WTC11 (cell line): ENCODE measurements around the gene GGA2. TPM values are rescaled to one million over a fixed set of nuclear protein-coding genes. Genes with fewer than 3 reads are reported as not detected.
"Not testable (repeated sequence)": the region's sequence is repeated elsewhere in the genome, so short reads cannot be mapped to it uniquely, and the experiment has no call there.

Experiments used
- ATAC-seq: fragments of 200-7000 bp; cut with Tn5 transposase; 2 replicates; pipeline ENCODE4 v1.10.0; 2021; ENCODE audit warnings: mild to moderate bottlenecking, moderate library complexity
- CTCF ChIA-PET: fragments of 300-600 bp; sonication (Branson Sonifier 250); formaldehyde crosslinking; loops from one replicate; lab custom pipeline; 2021; ENCODE audit warnings: antibody characterized with exemption; lab: Charles Lee
- POLR2A ChIA-PET: fragments of 350-600 bp; sonication (Branson Sonifier 250); formaldehyde crosslinking; loops from one replicate; lab custom pipeline; 2021; ENCODE audit warnings: antibody characterized with exemption; lab: Charles Lee
- DNase-seq: peaks from one replicate; pipeline ENCODE4 v3.0.0; 2021; ENCODE audit warnings: low spot score
- H3K27ac Mint-ChIP-seq: 2 replicates; pipeline ENCODE4 v1.8.0; 2021; ENCODE audit warnings: mixed read lengths
- H3K27me3 Mint-ChIP-seq: 2 replicates; pipeline ENCODE4 v1.8.0; 2021; ENCODE audit warnings: low read depth, mild to moderate bottlenecking, moderate library complexity, mixed read lengths
- H3K36me3 Mint-ChIP-seq: 2 replicates; pipeline ENCODE4 v1.8.0; 2021; ENCODE audit warnings: mixed read lengths
- H3K4me1 Mint-ChIP-seq: 2 replicates; pipeline ENCODE4 v1.8.0; 2022; ENCODE audit warnings: mixed read lengths
- H3K4me3 Mint-ChIP-seq: 2 replicates; pipeline ENCODE4 v1.8.0; 2021; ENCODE audit warnings: mild to moderate bottlenecking, moderate library complexity, mixed read lengths
- H3K9me3 Mint-ChIP-seq: 2 replicates; pipeline ENCODE4 v1.8.0; 2021; ENCODE audit warnings: mixed read lengths
- ARID4B ChIP-seq: sonication (generic); formaldehyde crosslinking; IDR thresholded peaks from 2 replicates; pipeline ENCODE4 v1.8.0; 2023; ENCODE audit warnings: missing genetic modification reagents, mild to moderate bottlenecking, borderline replicate concordance
- E2F1 ChIP-seq: sonication (generic); formaldehyde crosslinking; IDR thresholded peaks from 2 replicates; pipeline ENCODE4 v1.8.0; 2022; ENCODE audit warnings: mild to moderate bottlenecking, missing genetic modification reagents
- HMGXB4 ChIP-seq: sonication (generic); formaldehyde crosslinking; IDR thresholded peaks from 2 replicates; pipeline ENCODE4 v1.8.1; 2023; ENCODE audit warnings: mild to moderate bottlenecking, moderate library complexity, missing genetic modification reagents
- IRF1 ChIP-seq: sonication (generic); formaldehyde crosslinking; IDR thresholded peaks from 2 replicates; pipeline ENCODE4 v1.8.0; 2023; ENCODE audit warnings: missing genetic modification reagents
- MAX ChIP-seq: sonication (generic); formaldehyde crosslinking; IDR thresholded peaks from 2 replicates; pipeline ENCODE4 v1.8.0; 2022; ENCODE audit warnings: mild to moderate bottlenecking, missing genetic modification reagents
- MYBL2 ChIP-seq: sonication (generic); formaldehyde crosslinking; IDR thresholded peaks from 2 replicates; pipeline ENCODE4 v1.8.1; 2023; ENCODE audit warnings: mild to moderate bottlenecking, moderate library complexity, missing genetic modification reagents
- OVOL2 ChIP-seq: fragments of 250-450 bp; sonication (Bioruptor Pico); IDR thresholded peaks from 2 replicates; pipeline ENCODE4 v1.9.0; 2021; ENCODE audit warnings: mild to moderate bottlenecking, borderline replicate concordance
- PREB ChIP-seq: sonication (generic); formaldehyde crosslinking; IDR thresholded peaks from 2 replicates; pipeline ENCODE4 v1.8.1; 2022; ENCODE audit warnings: mild to moderate bottlenecking, missing genetic modification reagents, moderate library complexity, borderline replicate concordance
- TP53 ChIP-seq: sonication (generic); formaldehyde crosslinking; IDR thresholded peaks from 2 replicates; pipeline ENCODE4 v1.8.1; 2023; ENCODE audit warnings: mild to moderate bottlenecking, missing genetic modification reagents
- ZNF138 ChIP-seq: sonication (generic); formaldehyde crosslinking; conservative IDR thresholded peaks from 2 replicates; pipeline ENCODE4 v1.8.1; 2022; ENCODE audit warnings: mild to moderate bottlenecking, moderate library complexity, missing genetic modification reagents
- ZNF425 ChIP-seq: fragments of 250-450 bp; sonication (Bioruptor Pico); conservative IDR thresholded peaks from 2 replicates; pipeline ENCODE4 v1.9.0; 2021; ENCODE audit warnings: mild to moderate bottlenecking
- total RNA-seq: library from RNA; stranded (reverse); gene quantifications from 3 replicates; pipeline ENCODE4 v1.2.3, GENCODE V29; 2021

The GGA2 gene
- total RNA-seq, 1 experiment from 2014 or later = 107 TPM

GRCh38 chr16:23464196-23464595 is 46.1 kb downstream of the GGA2 start:
- Mint-ChIP-seq H3K4me1 (no peaks in the 10 kb centered on the region), H3K9me3 (no peaks in the 10 kb centered on the region), H3K27ac (0 out of 2 replicates have a peak overlapping the region, but pooled peaks have one; percentile 94), H3K36me3 (peaks cover 27% of the 10 kb centered on the region), H3K4me3 (no peak overlapping the region), H3K27me3 (no peaks in the 10 kb centered on the region)
- DNase-seq (no peak), ATAC-seq (no peak)
- TF ChIP-seq E2F1 = no peak
- POLR2A ChIA-PET = no interaction called here
- CTCF ChIA-PET = no interaction called here

- H3K27ac Mint-ChIP-seq, H3K27me3 Mint-ChIP-seq, POLR2A ChIA-PET, DNase-seq, H3K9me3 Mint-ChIP-seq, CTCF ChIA-PET, ATAC-seq, H3K4me3 Mint-ChIP-seq, H3K4me1 Mint-ChIP-seq: not testable (repeated sequence)
- H3K36me3 Mint-ChIP-seq = peaks cover 19% of the 10 kb centered on the region
Measured at GRCh38 chr16:23462994-23463393, 47.3 kb downstream of the GGA2 start.

- H3K4me3 Mint-ChIP-seq = peak overlapping the region; percentile 86
- no peaks in the 10 kb centered on the region for H3K36me3 Mint-ChIP-seq
- ATAC-seq = no peak; the same call in 1 of the 2 replicates
- POLR2A ChIA-PET = interaction anchor here (1.3 kb wide), 1 partner anchor 104 kb away, joined by 3 read pairs; the partner anchor contains the start of gene UBFD1
- H3K27ac Mint-ChIP-seq = no peak overlapping the region
- TF ChIP-seq MYBL2 (CRISPR knock-in tag) (no peak), MAX (CRISPR knock-in tag) (no peak), PREB (no peak), IRF1 (CRISPR knock-in tag) (no peak), TP53 (no peak), ZNF138 (CRISPR knock-in tag) (no peak), ARID4B (no peak), OVOL2 (CRISPR knock-in tag) (no peak), ZNF425 (CRISPR knock-in tag) (no peak), HMGXB4 (CRISPR knock-in tag) (no peak; the same call in 1 of the 2 replicates)
- no peak for DNase-seq
- H3K27me3 Mint-ChIP-seq = no peaks in the 10 kb centered on the region
- CTCF ChIA-PET = interaction anchor here (1.0 to 2.1 kb wide), 2 partner anchors 18 to 143 kb away, joined by 3 to 18 read pairs; no protein-coding TSS in a partner anchor
- H3K4me1 Mint-ChIP-seq = peaks cover 6% of the 10 kb centered on the region
- no peaks in the 10 kb centered on the region for H3K9me3 Mint-ChIP-seq
Measured at GRCh38 chr16:23453338-23454052, 56.8 kb downstream of the GGA2 start.
